ENCODE results near the gene OTOGL. TPM values are rescaled to one million over a fixed set of nuclear protein-coding genes. Genes with fewer than 3 reads are reported as not detected.

The OTOGL gene
- total RNA-seq, 1 donor from 2014 or later: 0.21 TPM

DNA sequence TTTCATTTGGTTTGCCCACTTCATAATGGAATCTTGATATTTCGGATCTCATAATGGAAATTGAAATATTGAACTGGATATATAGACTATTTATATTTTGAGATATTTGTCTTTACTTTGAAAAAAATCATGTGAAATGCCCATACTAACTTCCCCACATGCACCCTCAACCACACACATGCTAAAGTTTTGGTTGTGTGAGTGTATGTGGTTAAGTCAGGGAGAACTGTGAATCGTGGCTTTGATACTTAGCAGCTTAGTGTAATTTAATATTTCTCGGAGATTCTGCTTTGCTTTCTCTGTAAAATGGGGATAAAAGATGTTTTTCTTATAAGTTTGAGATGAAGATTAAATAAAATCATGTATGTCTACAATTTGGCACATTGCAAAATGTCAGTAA, 162.1 kb downstream of the OTOGL start:
- Mint-ChIP-seq H3K27ac (no peak overlapping the region), H3K9me3 (no peaks in the 10 kb centered on the region), H3K4me1 (ENCODE audit: low read depth) (no peaks in the 10 kb centered on the region), H3K4me3 (no peak overlapping the region), H3K36me3 (ENCODE audit: low read depth) (no peaks in the 10 kb centered on the region), H3K27me3 (ENCODE audit: insufficient read depth) (peaks cover 1% of the 10 kb centered on the region)
- no peak for DNase-seq (ENCODE audit: low spot score)
- intact Hi-C loops (cut with micrococcal nuclease): loop anchor here (10.0 kb wide), 1 partner anchor 527 kb away; no protein-coding TSS in a partner anchor

DNA sequence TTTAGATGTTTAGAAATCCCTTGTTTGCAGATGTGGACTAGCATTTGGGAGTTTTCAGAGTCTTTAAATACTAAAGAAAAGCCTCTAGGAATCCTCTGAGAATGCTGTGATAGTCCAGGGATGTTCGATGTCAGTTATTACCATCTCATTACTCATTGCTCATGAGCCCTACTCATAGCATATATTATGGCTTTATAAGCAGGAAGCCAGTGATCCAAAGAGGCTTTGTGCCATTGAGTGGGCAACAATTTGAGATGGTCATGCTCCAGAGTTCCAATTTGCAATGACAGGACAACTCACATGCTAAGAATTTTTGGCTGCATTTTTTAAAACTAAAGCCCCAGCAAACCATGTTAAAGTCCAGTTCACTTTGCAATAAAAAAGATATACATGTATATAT, 163.0 kb downstream of the OTOGL start:
- H3K4me1 Mint-ChIP-seq (ENCODE audit: low read depth): no peaks in the 10 kb centered on the region
- no peaks in the 10 kb centered on the region for H3K36me3 Mint-ChIP-seq (ENCODE audit: low read depth)
- H3K27me3 Mint-ChIP-seq (ENCODE audit: insufficient read depth): peaks cover 1% of the 10 kb centered on the region
- no peaks in the 10 kb centered on the region for H3K9me3 Mint-ChIP-seq
- H3K27ac Mint-ChIP-seq: no peak overlapping the region
- no peak for DNase-seq (ENCODE audit: low spot score)
- no peak overlapping the region for H3K4me3 Mint-ChIP-seq
- intact Hi-C loops (cut with micrococcal nuclease): loop anchor here (10.0 kb wide), 1 partner anchor 528 kb away; no protein-coding TSS in a partner anchor

DNA sequence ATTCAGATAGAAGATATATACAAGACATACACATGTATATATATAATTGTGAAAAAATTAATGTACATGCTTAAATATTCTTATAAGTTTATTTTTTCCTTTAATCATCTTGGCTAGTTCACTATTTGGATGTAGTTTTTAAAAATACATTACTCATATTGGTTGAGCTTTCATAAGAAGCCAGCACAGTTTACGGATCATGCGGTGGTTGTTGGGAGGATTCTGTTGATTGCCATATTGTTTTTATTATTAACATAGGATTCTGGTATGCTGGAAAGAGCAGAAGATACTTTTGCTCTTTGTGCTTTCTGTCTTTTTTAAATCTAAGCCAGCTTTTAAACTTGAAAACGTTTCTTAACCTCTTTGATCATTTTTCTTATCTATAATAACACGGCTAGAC, 163.4 kb downstream of the OTOGL start:
- Mint-ChIP-seq H3K36me3 (ENCODE audit: low read depth) (no peaks in the 10 kb centered on the region), H3K4me1 (ENCODE audit: low read depth) (no peaks in the 10 kb centered on the region), H3K4me3 (no peak overlapping the region), H3K27me3 (ENCODE audit: insufficient read depth) (peaks cover 1% of the 10 kb centered on the region), H3K9me3 (no peaks in the 10 kb centered on the region), H3K27ac (no peak overlapping the region)
- intact Hi-C loops (cut with micrococcal nuclease): loop anchor here (10.0 kb wide), 1 partner anchor 528 kb away; no protein-coding TSS in a partner anchor
- no peak for DNase-seq (ENCODE audit: low spot score)

DNA sequence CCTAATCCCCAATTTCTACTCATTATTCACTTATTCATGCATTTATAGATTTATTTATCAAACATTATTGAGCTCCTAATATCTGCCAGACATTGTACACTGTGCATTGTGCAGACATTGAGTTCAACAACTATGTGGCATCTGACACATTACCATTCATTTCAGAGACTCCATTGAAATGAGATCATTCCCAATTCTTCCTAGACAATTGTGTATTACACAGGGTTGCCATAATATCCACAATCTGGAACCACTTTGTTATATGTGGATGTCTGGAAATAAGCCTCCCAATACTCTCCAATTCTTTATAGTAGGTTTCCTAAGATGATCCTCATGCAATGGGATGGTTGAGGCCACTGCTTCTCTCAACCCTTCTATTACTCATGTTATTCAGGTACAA, 165.0 kb downstream of the OTOGL start:
- Mint-ChIP-seq H3K27ac (no peak overlapping the region), H3K27me3 (ENCODE audit: insufficient read depth) (peaks cover 1% of the 10 kb centered on the region), H3K9me3 (no peaks in the 10 kb centered on the region), H3K36me3 (ENCODE audit: low read depth) (no peaks in the 10 kb centered on the region), H3K4me3 (no peak overlapping the region), H3K4me1 (ENCODE audit: low read depth) (no peaks in the 10 kb centered on the region)
- no peak for DNase-seq (ENCODE audit: low spot score)
- intact Hi-C loops (cut with micrococcal nuclease): loop anchor here (10.0 kb wide), 1 partner anchor 530 kb away; no protein-coding TSS in a partner anchor

DNA sequence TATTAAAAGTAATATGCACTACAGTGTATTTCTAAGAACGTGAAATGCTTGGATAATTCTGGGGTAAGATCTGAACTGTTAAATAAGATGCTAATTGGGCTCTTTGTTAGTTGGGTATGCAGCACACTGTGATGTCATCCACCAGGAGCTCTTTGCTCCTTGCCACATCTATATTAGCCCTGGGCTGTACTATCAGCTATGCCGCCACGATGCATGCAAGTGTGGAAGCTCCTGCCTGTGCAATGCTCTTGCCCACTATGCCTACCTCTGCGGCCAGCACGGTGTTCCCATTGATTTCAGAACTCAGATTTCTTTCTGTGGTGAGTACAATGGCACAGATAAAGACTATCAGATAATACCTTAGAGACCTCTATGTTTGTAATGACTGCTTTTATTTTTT, 165.6 kb downstream of the OTOGL start:
- DNase-seq (ENCODE audit: low spot score): no peak
- Mint-ChIP-seq H3K36me3 (ENCODE audit: low read depth) (no peaks in the 10 kb centered on the region), H3K27me3 (ENCODE audit: insufficient read depth) (peaks cover under 1% of the 10 kb centered on the region), H3K27ac (no peak overlapping the region), H3K9me3 (no peaks in the 10 kb centered on the region), H3K4me1 (ENCODE audit: low read depth) (no peaks in the 10 kb centered on the region), H3K4me3 (no peak overlapping the region)
- intact Hi-C loops (cut with micrococcal nuclease): loop anchor here (5.0 to 10.0 kb wide), 2 partner anchors 78 to 530 kb away; no protein-coding TSS in a partner anchor

DNA sequence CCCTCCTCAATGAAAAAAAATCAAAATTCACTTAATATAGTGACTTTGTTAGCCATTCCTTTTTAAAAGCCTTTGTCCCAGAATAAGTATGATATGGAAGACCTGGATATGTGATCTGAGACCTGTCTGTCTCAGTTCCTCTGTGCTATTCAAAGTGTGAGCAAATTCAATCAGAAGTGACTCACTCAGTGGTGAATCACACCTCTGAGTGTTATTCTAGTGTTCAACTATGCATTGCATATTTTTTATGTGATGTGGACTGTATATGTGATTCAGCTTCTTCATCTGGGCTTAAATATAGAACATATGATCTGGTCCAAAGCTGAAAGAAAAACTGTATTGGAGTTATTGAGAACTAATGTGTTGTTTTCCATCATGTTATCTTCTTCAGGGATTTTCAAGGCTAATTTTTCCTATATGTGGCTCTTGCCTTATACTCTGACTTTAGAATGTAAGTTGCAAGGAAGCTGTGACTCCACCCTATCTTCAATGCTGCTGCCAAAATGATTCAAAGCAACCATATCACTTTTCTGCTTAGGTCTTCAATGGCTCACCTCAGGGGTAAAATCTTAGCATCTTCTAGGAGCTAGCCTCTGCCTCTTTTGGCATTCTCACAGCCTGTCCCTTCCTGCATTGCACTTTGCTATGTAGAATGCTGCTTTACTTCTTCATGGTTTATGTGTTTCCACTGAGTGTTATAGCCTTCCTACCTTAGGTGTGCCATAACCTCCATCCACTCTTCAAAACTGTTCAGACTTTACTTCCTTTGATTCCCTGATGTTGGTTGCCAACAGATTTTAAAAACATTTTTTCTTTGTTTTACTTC, 169.8 kb downstream of the OTOGL start:
- intact Hi-C loops (cut with micrococcal nuclease): loop anchor here (1.0 to 10.0 kb wide), 3 partner anchors 82 to 721 kb away; no protein-coding TSS in a partner anchor
- no peak for DNase-seq (ENCODE audit: low spot score)
- H3K27ac Mint-ChIP-seq: no peak overlapping the region
- H3K4me3 Mint-ChIP-seq: no peak overlapping the region
- no peaks in the 10 kb centered on the region for H3K4me1 Mint-ChIP-seq (ENCODE audit: low read depth)
- no peaks in the 10 kb centered on the region for H3K36me3 Mint-ChIP-seq (ENCODE audit: low read depth)
- H3K9me3 Mint-ChIP-seq: no peaks in the 10 kb centered on the region
- no peaks in the 10 kb centered on the region for H3K27me3 Mint-ChIP-seq (ENCODE audit: insufficient read depth)

DNA sequence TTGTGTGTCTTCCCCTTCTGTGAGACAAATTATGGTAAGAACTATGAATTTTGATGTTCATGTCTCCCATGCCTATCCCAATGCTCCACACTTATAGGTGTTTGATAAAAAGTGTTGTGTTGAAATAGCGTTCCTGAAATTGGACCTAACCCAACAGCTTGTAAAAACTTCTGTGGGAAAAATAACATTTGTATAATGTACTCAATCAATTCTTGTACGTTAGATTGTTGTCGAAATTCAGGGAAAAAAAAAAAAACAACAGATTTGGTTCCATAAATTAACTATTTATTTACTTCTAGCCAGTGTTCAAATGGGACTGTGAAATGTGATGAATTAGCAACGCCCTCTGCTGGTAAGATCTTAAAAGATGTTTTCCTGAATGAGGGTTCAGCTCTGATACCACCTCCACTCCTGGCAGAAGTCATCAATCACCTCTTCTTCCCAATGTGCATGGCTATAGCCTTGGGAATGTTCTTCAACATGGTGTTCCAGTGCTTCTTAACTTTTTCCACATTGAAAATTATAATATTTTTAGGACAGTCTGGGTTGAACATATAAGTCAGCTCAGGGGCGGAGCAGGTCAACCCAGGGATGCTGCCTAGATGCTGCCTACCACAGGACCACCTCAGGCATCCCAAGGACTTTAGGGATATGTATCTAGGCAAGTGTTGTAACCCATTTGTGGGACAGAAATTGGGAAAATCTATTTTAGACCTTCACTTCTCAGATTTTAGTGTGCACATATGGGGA, 170.6 kb downstream of the OTOGL start:
- intact Hi-C loops (cut with micrococcal nuclease): loop anchor here (1.0 to 10.0 kb wide), 5 partner anchors 83 to 722 kb away; no protein-coding TSS in a partner anchor
- Mint-ChIP-seq H3K9me3 (no peaks in the 10 kb centered on the region), H3K27me3 (ENCODE audit: insufficient read depth) (no peaks in the 10 kb centered on the region), H3K27ac (no peak overlapping the region), H3K4me3 (no peak overlapping the region), H3K36me3 (ENCODE audit: low read depth) (no peaks in the 10 kb centered on the region), H3K4me1 (ENCODE audit: low read depth) (no peaks in the 10 kb centered on the region)
- DNase-seq (ENCODE audit: low spot score): no peak

DNA sequence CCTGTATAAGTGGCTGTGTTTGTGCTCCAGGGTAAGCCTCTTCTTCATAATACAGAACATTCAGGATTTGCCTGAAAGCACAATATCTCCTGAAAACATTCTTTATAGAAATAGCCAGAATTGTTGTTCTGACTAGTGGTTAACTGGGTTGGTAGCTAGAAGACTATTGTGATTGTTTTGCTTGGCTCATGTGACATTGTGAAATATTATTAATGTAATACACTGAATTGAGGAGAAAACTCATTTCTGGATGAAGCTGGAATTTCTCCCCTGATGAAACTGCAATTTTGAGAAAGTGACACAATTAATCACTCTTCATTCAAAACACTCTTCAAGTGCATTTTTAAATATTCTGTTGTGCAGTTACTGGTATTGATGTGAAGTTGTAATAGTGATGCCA, 172.4 kb downstream of the OTOGL start:
- no peaks in the 10 kb centered on the region for H3K9me3 Mint-ChIP-seq
- H3K4me3 Mint-ChIP-seq: no peak overlapping the region
- no peak for DNase-seq (ENCODE audit: low spot score)
- H3K27me3 Mint-ChIP-seq (ENCODE audit: insufficient read depth): no peaks in the 10 kb centered on the region
- no peaks in the 10 kb centered on the region for H3K4me1 Mint-ChIP-seq (ENCODE audit: low read depth)
- no peaks in the 10 kb centered on the region for H3K36me3 Mint-ChIP-seq (ENCODE audit: low read depth)
- no peak overlapping the region for H3K27ac Mint-ChIP-seq
- intact Hi-C loops (cut with micrococcal nuclease): no loop called here

DNA sequence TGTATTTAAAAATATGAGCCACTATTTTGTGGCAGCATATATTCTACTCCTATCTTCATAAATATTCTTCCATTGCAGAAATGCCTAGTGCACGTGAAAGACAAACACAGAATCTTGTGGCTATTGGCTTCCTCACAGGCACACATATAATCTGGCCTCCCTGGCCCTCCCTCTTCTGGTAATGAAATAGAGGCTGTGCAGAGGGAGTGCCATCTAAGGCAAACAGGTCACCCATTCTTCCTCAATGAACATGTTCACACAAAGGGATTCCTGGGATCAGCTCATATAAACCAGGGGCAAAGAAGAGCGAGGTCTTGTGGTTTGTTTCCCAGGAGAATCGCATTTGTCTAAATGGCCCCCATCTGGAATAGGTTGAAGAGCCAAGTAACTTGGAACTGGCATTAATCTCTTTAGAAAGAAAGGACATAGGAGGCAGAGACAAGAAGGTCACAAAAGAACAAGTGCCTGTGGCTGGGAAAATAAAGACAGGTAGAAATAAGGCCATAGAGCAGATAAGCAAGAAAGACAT, 173.1 kb downstream of the OTOGL start:
- no peak for DNase-seq (ENCODE audit: low spot score)
- H3K4me1 Mint-ChIP-seq (ENCODE audit: low read depth): no peaks in the 10 kb centered on the region
- intact Hi-C loops (cut with micrococcal nuclease): no loop called here

DNA sequence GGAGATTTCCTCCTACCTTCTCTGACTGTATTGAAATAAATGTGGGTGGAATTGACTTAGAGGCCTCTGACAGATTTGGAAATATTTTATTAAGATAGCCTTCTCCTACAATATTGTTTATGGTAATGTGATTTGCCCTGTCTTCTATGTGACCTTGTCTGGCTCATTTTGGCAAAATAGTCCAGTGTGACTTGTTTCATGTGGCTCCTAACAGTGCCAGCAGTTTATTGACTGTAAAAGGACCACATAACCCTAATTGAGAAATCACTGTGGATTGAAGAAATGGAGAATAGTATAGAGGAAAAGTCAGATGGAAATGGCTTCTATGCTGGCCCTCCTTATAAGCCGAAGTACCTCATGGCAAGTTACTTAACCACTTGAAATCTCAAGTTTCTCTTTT, 173.8 kb downstream of the OTOGL start:
- Mint-ChIP-seq H3K36me3 (ENCODE audit: low read depth) (no peaks in the 10 kb centered on the region), H3K9me3 (no peaks in the 10 kb centered on the region), H3K27me3 (ENCODE audit: insufficient read depth) (no peaks in the 10 kb centered on the region), H3K4me1 (ENCODE audit: low read depth) (no peaks in the 10 kb centered on the region), H3K4me3 (no peak overlapping the region), H3K27ac (no peak overlapping the region)
- intact Hi-C loops (cut with micrococcal nuclease): no loop called here
- DNase-seq (ENCODE audit: low spot score): no peak

More for the DNA sequence above, 173.1 kb downstream of the OTOGL start:
- no peak overlapping the region for H3K4me3 Mint-ChIP-seq
- no peaks in the 10 kb centered on the region for H3K36me3 Mint-ChIP-seq (ENCODE audit: low read depth)
- H3K9me3 Mint-ChIP-seq: no peaks in the 10 kb centered on the region
- H3K27me3 Mint-ChIP-seq (ENCODE audit: insufficient read depth): no peaks in the 10 kb centered on the region
- no peak overlapping the region for H3K27ac Mint-ChIP-seq

DNA sequence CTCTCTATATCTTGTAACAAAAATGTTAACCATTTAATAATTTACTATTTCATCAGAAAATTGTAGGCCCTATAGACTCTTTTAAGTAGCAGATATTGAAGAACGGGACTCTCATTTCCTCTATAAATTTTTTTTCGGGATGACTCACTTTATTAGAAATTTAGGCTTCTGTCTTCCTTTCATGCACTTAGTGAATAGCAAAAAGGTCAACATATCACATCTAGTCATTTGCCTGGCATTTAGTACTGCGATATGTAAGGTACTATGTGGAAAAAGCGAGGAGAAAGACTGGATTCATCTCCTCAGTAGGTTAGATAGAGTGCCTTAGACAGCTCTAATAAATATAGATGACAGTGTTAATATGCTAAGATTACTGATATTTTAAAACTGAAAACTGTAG, 178.4 kb downstream of the OTOGL start:
- Mint-ChIP-seq H3K27ac (no peak overlapping the region), H3K36me3 (ENCODE audit: low read depth) (no peaks in the 10 kb centered on the region), H3K9me3 (no peaks in the 10 kb centered on the region), H3K27me3 (ENCODE audit: insufficient read depth) (no peaks in the 10 kb centered on the region), H3K4me3 (no peak overlapping the region), H3K4me1 (ENCODE audit: low read depth) (no peaks in the 10 kb centered on the region)
- intact Hi-C loops (cut with micrococcal nuclease): no loop called here
- no peak for DNase-seq (ENCODE audit: low spot score)

DNA sequence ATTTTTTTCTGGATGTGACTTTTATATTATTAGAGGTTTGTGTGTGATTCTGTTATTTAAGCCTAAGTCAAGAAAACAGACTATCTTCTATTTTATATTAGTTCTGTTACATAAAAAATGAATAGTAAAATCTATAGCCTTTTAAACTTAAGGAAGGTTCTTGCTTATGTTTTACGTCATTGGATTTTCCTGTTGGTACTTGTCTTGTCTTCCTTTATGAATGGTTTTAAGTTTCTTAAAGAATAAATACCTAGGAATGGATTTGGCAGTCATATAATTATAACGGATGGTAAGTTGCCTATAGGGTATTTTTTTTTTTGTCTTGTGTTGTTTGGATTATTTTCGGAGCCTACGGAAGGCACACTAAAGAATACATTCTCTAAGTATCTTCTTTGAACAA, 182.9 kb downstream of the OTOGL start:
- Mint-ChIP-seq H3K9me3 (no peaks in the 10 kb centered on the region), H3K27me3 (ENCODE audit: insufficient read depth) (no peaks in the 10 kb centered on the region), H3K36me3 (ENCODE audit: low read depth) (no peaks in the 10 kb centered on the region), H3K27ac (no peak overlapping the region), H3K4me1 (ENCODE audit: low read depth) (no peaks in the 10 kb centered on the region), H3K4me3 (no peak overlapping the region)
- no peak for DNase-seq (ENCODE audit: low spot score)
- intact Hi-C loops (cut with micrococcal nuclease): no loop called here

DNA sequence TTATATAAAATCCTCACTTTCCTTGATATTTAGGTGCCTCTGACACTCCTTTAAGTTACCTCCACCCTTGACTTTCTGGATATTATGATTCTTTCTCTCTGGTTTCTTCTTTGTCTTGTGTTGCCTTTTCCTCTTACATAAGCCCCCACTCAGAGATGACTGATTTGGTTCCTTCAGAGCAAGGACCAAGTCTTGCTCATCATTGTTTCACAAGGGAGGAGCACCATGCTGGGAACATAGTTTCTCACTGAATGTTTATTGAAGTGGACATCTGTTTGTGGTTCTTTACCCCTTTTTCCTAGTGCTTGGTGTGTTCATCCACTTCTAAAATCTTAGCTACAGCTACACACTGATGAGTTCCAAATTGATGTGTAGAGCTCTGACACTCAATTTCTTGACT, 183.4 kb downstream of the OTOGL start:
- intact Hi-C loops (cut with micrococcal nuclease): no loop called here
- DNase-seq (ENCODE audit: low spot score): no peak
- Mint-ChIP-seq H3K36me3 (ENCODE audit: low read depth) (no peaks in the 10 kb centered on the region), H3K27me3 (ENCODE audit: insufficient read depth) (peaks cover 1% of the 10 kb centered on the region), H3K4me1 (ENCODE audit: low read depth) (no peaks in the 10 kb centered on the region), H3K4me3 (no peak overlapping the region), H3K27ac (no peak overlapping the region), H3K9me3 (no peaks in the 10 kb centered on the region)
